Measurements from ENCODE around the gene GPBAR1. TPM values are rescaled to one million over a fixed set of nuclear protein-coding genes. Genes with fewer than 3 reads are reported as not detected.

The GPBAR1 gene
- total RNA-seq, 1 donor from 2014 or later, result 1.6 TPM

DNA sequence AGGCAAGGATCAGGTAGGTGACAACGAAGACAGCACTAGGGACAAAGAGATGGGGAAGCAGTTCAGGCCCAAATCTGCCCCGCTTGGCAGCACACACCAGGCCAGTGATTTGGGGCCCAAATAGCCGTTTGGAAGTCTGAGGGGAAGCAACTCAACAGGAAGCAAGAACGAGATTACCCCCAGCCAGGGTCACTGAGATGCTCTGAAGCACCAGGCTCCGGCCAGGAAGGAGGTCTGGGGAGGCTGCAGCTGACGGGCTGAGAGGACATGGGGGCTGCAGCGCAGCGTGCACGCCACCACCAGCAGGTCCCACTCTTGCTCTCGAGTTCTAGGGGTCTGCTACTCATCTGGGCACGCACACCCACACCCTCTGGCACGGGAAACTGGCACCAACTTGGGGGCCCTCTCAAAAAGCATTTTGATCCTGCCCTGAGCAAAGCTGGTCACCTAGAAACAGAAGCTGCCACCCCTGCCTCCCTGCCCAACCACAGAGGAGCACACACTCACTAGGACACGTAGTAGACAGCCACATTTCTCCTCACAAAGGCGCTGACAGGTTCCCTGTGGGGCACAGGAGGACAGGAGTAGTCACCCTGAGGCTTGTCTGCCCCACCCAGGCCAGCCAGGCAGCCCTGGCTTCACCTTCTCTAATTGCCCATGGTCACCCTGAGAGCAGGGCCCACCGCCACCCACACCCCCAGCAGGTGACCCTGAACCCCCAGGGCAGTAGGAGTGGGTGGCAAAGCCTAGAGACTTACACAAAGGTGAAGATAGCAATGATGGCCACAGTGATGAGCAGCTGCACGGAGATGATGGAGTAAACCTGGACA, 17.9 kb downstream of the GPBAR1 start:
- Mint-ChIP-seq H3K4me1 (ENCODE audit: low read depth, unreplicated experiment) (peaks cover 30% of the 10 kb centered on the region), H3K36me3 (ENCODE audit: unreplicated experiment) (no peaks in the 10 kb centered on the region), H3K9me3 (ENCODE audit: unreplicated experiment) (peaks cover 9% of the 10 kb centered on the region), H3K27ac (ENCODE audit: unreplicated experiment) (no peak overlapping the region), H3K27me3 (ENCODE audit: unreplicated experiment) (peaks cover 10% of the 10 kb centered on the region), H3K4me3 (ENCODE audit: unreplicated experiment) (no peak overlapping the region)
- TF ChIP-seq, protein P1, sequence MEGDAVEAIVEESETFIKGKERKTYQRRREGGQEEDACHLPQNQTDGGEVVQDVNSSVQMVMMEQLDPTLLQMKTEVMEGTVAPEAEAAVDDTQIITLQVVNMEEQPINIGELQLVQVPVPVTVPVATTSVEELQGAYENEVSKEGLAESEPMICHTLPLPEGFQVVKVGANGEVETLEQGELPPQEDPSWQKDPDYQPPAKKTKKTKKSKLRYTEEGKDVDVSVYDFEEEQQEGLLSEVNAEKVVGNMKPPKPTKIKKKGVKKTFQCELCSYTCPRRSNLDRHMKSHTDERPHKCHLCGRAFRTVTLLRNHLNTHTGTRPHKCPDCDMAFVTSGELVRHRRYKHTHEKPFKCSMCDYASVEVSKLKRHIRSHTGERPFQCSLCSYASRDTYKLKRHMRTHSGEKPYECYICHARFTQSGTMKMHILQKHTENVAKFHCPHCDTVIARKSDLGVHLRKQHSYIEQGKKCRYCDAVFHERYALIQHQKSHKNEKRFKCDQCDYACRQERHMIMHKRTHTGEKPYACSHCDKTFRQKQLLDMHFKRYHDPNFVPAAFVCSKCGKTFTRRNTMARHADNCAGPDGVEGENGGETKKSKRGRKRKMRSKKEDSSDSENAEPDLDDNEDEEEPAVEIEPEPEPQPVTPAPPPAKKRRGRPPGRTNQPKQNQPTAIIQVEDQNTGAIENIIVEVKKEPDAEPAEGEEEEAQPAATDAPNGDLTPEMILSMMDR (IDR thresholded peaks at IDR 0.05; ENCODE audit: partially characterized antibody, unreplicated experiment), result no peak
- DNase-seq, result no peak

DNA sequence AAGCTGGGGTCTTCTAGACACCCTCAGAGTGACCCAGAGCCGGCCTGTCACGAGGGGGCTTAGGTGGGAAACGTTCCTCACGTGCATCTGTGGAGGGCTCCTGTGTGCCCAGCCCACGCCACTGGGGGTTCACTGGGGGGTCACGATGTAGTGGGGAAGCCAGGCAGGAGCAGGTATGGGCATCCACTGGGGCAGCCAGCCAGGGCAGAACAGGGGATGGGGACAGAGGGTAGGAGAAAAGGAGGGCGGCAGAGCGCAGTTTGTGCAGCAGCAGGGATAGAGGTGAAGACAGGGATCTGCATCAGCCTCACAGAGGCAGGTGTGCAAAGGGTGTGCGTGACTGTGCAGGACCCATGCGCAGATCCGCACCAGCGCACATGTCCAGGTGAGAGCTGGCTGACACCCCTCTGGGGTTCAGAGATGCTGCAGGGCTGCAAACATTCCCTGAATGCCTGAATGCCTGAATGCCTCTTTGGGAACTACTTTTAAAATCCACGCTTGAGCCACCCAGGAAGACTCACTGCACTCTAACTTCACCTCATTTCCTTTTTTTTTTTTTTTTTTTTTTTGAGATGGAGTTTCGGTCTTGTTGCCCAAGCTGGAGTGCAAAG, 19.6 kb downstream of the GPBAR1 start:
- H3K27ac Mint-ChIP-seq (ENCODE audit: unreplicated experiment), result no peak overlapping the region
- peaks cover 6% of the 10 kb centered on the region for H3K27me3 Mint-ChIP-seq (ENCODE audit: unreplicated experiment)
- no peaks in the 10 kb centered on the region for H3K36me3 Mint-ChIP-seq (ENCODE audit: unreplicated experiment)
- H3K4me3 Mint-ChIP-seq (ENCODE audit: unreplicated experiment), result no peak overlapping the region
- peaks cover 2% of the 10 kb centered on the region for H3K9me3 Mint-ChIP-seq (ENCODE audit: unreplicated experiment)
- DNase-seq, result no peak
- TF ChIP-seq, protein P1 (IDR thresholded peaks at IDR 0.05; ENCODE audit: partially characterized antibody, unreplicated experiment), result no peak
- peaks cover 16% of the 10 kb centered on the region for H3K4me1 Mint-ChIP-seq (ENCODE audit: low read depth, unreplicated experiment)

- Mint-ChIP-seq H3K36me3 (ENCODE audit: unreplicated experiment) (no peaks in the 10 kb centered on the region), H3K27ac (ENCODE audit: unreplicated experiment) (no peak overlapping the region), H3K4me3 (ENCODE audit: unreplicated experiment) (peak overlapping the region; percentile 30), H3K9me3 (ENCODE audit: unreplicated experiment) (peaks cover 2% of the 10 kb centered on the region), H3K27me3 (ENCODE audit: unreplicated experiment) (peaks cover 6% of the 10 kb centered on the region), H3K4me1 (ENCODE audit: low read depth, unreplicated experiment) (peaks cover 11% of the 10 kb centered on the region)
- TF ChIP-seq, protein P1 (IDR thresholded peaks at IDR 0.05; ENCODE audit: partially characterized antibody, unreplicated experiment), result no peak
- no peak for DNase-seq
These were observed 20.6 kb downstream of the GPBAR1 start for GRCh38 chr2:218281449-218281848.

GRCh38 chr2:218282173-218282991, 21.6 kb downstream of the GPBAR1 start:
- DNase-seq, result no peak
- Mint-ChIP-seq H3K27ac (ENCODE audit: unreplicated experiment) (no peak overlapping the region), H3K27me3 (ENCODE audit: unreplicated experiment) (peaks cover 5% of the 10 kb centered on the region), H3K4me1 (ENCODE audit: low read depth, unreplicated experiment) (peaks cover 15% of the 10 kb centered on the region), H3K4me3 (ENCODE audit: unreplicated experiment) (no peak overlapping the region), H3K9me3 (ENCODE audit: unreplicated experiment) (peaks cover 2% of the 10 kb centered on the region), H3K36me3 (ENCODE audit: unreplicated experiment) (no peaks in the 10 kb centered on the region)
- TF ChIP-seq, protein P1 (IDR thresholded peaks at IDR 0.05; ENCODE audit: partially characterized antibody, unreplicated experiment), result no peak
